Measurements from ENCODE around the gene NDUFA8. TPM values are rescaled to one million over a fixed set of nuclear protein-coding genes. Genes with fewer than 3 reads are reported as not detected.

NDUFA8 gene
- total RNA-seq, 1 experiment from 2014 or later: 70.7 TPM

- TF ChIP-seq MLX (CRISPR knock-in tag; IDR thresholded peaks at IDR 0.05) (no peak), TEAD1 (CRISPR knock-in tag; IDR thresholded peaks at IDR 0.05) (no peak), RORB (CRISPR knock-in tag; IDR thresholded peaks at IDR 0.05) (no peak), ARID4B (CRISPR knock-in tag; IDR thresholded peaks at IDR 0.05; ENCODE audit: borderline replicate concordance) (no peak)
These were observed 32.8 kb upstream of the NDUFA8 start (continued) for GRCh38 chr9:122192261-122192875.

- peak; percentile 41 for ATAC-seq
- CTCF ChIA-PET: interaction anchor here (1.1 to 4.0 kb wide), 5 partner anchors 16 to 159 kb away, joined by 4 to 26 read pairs (median 5); no protein-coding TSS in a partner anchor
- POLR2A ChIA-PET: interaction anchor here (1.5 kb wide), 1 partner anchor 9 kb away, joined by 4 read pairs; no protein-coding TSS in a partner anchor
- H3K27ac Mint-ChIP-seq: no peak overlapping the region; the same call in 1 of the 2 replicates
- TF ChIP-seq ATF6 (CRISPR knock-in tag; IDR thresholded peaks at IDR 0.05): no peak
- TF ChIP-seq E2F1 (CRISPR knock-in tag; IDR thresholded peaks at IDR 0.05): no peak
- TF ChIP-seq NR3C1 (CRISPR knock-in tag; conservative IDR thresholded peaks at IDR 0.05; ENCODE audit: low read depth): no peak
- no peak for TF ChIP-seq ELF4 (CRISPR knock-in tag; IDR thresholded peaks at IDR 0.05; ENCODE audit: low read depth)
- no peak for TF ChIP-seq ARID4B (CRISPR knock-in tag; IDR thresholded peaks at IDR 0.05; ENCODE audit: borderline replicate concordance)
- no peak for TF ChIP-seq ZBTB21 (CRISPR knock-in tag; IDR thresholded peaks at IDR 0.05; ENCODE audit: borderline replicate concordance)
- no peak for TF ChIP-seq ATF1 (CRISPR knock-in tag; IDR thresholded peaks at IDR 0.05)
- no peak for TF ChIP-seq STAT6 (CRISPR knock-in tag; conservative IDR thresholded peaks at IDR 0.05; ENCODE audit: low read depth)
- no peaks in the 10 kb centered on the region for H3K36me3 Mint-ChIP-seq
- no peak overlapping the region for H3K4me3 Mint-ChIP-seq
- no peaks in the 10 kb centered on the region for H3K9me3 Mint-ChIP-seq
- peaks cover 16% of the 10 kb centered on the region for H3K4me1 Mint-ChIP-seq
- no peaks in the 10 kb centered on the region for H3K27me3 Mint-ChIP-seq (ENCODE audit: low read depth)
- no peak for DNase-seq (ENCODE audit: low spot score)
These were observed 32.0 kb upstream of the NDUFA8 start for GRCh38 chr9:122191584-122191983.

All from WTC11 (cell line).